Colon (tissue), 2 donors: ENCODE measurements around the gene CFTR.

Experiments used
- FAIRE-seq: peaks from 2 replicates; lab custom pipeline; 2012; peaks lifted over from hg19 to GRCh38; lab: Jason Lieb, UNC
- donor health status: control.
- donor health status: control.

CFTR gene

DNA sequence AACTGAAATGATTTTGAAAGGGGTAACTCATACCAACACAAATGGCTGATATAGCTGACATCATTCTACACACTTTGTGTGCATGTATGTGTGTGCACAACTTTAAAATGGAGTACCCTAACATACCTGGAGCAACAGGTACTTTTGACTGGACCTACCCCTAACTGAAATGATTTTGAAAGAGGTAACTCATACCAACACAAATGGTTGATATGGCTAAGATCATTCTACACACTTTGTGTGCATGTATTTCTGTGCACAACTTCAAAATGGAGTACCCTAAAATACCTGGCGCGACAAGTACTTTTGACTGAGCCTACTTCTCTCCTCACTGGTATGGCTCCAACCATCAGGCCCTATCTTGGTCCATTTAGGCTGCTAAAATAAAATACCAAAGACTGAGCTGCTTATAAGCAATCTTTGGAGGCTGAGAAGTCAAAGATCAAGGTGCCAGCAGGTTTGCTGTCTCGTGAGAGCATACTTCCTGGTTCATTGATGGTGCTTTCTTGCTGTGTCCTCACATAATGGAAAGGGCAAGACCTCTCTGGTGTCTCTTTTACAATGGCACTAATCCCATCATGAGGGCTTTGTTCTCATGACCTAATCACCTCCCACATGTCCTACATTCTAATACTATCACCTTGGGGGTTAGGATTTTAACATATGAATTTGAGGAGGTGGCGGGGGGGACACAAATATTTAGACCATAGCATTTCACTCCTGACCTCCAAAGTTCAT, 173.3 kb downstream of the CFTR start:
- no peak for FAIRE-seq

DNA sequence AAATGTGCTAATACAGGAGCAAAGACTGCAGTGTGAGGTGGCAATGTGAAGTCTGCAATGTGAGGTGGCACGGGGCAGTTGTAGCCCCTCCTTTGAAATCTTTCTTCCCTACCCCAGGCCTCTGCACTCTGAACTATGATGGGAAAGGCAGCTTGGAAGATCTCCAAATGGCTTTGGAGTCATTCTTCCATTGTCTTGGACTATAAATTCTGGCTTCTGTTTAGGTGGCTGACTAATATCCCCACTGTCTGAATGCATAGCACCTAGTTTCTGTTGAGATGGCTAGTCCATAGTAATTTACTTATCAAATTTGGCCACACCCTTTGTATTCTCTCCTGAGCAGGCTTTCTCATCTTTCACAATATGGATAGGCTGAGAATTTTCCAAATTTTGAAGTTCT, 175.0 kb downstream of the CFTR start:
- no peak for FAIRE-seq

GRCh38 chr7:117656806-117657205, 177.0 kb downstream of the CFTR start:
- no peak for FAIRE-seq

DNA sequence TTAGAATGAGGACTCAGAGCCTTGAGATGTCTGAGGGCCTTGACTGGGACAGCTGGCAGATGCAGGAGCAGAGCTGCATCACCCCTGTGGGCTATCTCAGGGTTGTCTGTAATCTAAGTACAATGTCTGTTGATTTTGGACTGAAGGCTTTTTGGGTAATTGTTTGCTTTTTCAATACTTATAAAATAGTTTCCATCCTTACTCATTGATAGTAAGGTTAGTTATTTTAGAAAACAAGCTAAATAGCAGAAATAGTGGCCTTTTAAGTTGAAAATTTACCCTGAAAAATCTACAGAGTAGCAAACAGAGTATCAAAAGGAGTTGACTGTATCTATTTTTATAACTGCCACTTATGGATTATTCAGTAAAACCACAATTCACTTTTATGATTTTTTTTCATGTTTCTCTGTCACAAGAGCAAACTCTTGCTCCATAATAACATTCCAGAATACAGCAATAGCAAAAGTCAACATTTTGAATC, 179.7 kb downstream of the CFTR start:
- no peak for FAIRE-seq

GRCh38 chr7:117661328-117661727, 181.5 kb downstream of the CFTR start:
- FAIRE-seq = peak; percentile 33

- no peak for FAIRE-seq
Measured at GRCh38 chr7:117664047-117664446, 184.2 kb downstream of the CFTR start.

DNA sequence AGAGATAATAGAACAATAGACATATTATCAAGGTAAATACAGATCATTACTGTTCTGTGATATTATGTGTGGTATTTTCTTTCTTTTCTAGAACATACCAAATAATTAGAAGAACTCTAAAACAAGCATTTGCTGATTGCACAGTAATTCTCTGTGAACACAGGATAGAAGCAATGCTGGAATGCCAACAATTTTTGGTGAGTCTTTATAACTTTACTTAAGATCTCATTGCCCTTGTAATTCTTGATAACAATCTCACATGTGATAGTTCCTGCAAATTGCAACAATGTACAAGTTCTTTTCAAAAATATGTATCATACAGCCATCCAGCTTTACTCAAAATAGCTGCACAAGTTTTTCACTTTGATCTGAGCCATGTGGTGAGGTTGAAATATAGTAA, 185.5 kb downstream of the CFTR start:
- FAIRE-seq = no peak

DNA sequence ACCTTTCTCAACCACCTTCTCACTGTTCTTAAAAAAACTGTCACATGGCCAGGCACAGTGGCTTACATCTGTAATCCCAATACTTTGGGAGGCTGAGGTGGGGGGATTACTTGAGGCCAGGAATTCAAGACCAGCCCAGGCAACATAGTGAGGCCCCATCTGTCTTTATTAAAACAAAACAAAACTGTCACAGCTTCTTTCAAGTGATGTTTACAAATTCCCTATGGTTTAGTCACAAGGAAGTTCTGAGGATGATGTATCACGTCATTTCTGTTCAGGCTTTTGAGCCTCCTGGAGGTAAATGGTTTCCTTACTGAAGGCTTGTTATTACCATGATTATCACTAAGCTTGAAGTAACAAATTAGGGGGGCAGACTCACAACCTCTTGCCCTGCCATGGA, 186.2 kb downstream of the CFTR start:
- FAIRE-seq = no peak

DNA sequence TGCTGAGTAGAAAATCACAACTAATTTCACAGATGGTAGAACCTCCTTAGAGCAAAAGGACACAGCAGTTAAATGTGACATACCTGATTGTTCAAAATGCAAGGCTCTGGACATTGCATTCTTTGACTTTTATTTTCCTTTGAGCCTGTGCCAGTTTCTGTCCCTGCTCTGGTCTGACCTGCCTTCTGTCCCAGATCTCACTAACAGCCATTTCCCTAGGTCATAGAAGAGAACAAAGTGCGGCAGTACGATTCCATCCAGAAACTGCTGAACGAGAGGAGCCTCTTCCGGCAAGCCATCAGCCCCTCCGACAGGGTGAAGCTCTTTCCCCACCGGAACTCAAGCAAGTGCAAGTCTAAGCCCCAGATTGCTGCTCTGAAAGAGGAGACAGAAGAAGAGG, 186.9 kb downstream of the CFTR start:
- no peak for FAIRE-seq

GRCh38 chr7:117667456-117667855, 187.6 kb downstream of the CFTR start:
- no peak for FAIRE-seq

- FAIRE-seq = no peak
Measured at GRCh38 chr7:117669818-117670217, 190.0 kb downstream of the CFTR start.

DNA sequence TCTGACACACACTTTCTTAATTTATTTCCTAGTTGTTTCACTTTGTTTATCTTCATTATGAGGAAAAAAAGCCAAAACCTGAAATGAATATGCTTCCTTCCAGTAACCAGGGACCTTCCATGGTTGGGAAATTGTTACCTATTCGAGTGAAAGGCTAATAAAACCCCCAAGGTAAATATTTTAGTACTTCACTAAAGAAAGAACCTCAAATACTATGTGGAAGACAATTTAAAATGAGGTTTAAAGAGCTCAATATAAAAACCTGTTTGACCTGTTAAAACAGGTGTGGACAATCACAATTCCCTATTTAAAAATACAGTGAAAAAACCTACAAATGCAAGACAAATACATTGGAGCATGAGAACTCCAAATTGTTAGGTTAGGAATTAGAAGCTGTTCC, 192.6 kb downstream of the CFTR start:
- no peak for FAIRE-seq

GRCh38 chr7:117673367-117673766, 193.5 kb downstream of the CFTR start:
- FAIRE-seq = no peak

GRCh38 chr7:117673839-117674238, 194.0 kb downstream of the CFTR start:
- peak; percentile 21 for FAIRE-seq

- FAIRE-seq = no peak
Measured at GRCh38 chr7:117674617-117675016, 194.8 kb downstream of the CFTR start.

DNA sequence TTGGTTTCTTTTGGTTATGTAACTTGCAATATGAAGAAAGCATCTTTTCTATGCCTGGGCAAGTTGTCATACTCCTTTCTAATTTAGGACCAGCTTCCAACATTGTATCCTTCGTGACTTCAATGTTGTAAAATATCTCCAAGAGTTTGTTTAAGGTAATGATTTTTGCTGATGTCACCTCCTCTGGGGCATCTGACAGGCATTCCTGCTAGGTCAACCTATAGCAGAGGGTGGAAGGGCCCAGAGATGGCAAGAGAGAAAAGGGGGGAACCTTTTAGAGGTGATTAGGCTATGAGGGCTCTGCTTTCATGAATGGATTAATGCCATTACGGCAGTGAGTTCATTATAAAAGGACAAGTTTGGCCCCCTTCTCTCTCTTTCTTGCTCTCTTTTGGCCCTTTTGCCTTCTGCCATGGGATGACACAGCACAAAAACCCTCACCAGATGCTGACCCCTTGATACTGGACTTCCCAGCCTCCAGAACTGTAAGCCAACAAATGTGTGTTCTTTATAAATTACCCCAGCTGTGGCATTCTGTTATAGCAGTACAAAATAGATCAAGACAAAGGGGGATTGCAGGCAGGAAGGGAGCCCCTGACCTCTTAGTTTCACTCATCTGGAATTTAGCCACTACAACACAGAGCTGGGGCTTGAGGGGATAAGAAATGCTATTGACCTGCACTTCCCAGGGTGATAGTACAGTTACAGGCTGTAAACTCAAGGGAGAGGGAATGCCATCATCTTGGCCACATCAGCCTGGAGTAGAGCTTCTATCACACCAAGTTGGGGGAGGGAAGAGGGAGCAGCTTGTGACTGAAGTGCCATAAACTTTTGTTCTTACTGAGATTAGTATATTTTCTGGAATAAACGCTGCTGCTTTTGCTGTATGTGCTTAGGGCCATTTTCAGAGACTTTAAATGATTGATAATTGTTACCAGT, 195.9 kb downstream of the CFTR start:
- FAIRE-seq = no peak

GRCh38 chr7:117679120-117679519, 199.3 kb downstream of the CFTR start:
- no peak for FAIRE-seq

DNA sequence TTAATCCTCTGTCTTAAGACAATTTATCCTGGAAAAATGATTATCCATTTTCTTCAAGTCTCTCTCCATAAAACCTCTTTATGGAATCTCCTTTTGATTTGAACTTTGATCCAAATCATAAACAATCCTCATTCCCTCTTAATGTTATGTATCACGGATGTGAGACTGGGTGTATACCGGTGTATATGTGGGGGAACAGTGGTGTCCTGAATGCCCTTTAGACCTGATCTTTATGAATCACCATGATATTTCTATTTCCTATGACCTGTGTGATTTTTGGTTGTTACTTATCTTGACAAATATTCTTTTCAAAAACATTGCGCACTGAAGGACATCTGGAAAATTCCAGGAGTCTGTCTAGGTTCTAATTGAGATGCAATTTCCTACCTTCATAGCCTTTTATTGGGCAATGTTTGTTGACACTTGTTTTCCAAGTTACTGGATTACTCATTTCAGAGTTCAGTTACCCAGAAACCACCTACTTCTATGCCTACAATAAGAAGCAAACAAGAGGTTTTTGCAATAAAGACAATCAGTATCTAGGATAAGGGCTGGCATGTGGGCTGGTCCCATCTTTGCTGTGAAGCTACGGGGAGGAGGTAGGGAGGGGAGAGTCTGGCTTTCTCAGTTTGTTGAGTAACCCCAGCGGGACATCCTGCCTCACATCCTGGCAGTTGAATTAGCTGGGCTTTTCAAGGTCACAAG, 203.0 kb downstream of the CFTR start:
- peak; percentile 70 for FAIRE-seq

GRCh38 chr7:117683430-117684175, 203.8 kb downstream of the CFTR start:
- FAIRE-seq = no peak

- no peak for FAIRE-seq
Measured at GRCh38 chr7:117685795-117686194, 206.0 kb downstream of the CFTR start.

GRCh38 chr7:117686311-117686935, 206.6 kb downstream of the CFTR start:
- no peak for FAIRE-seq
